HG03342 (cell line): ENCODE measurements around the gene CDH22.

ENCODE experiments used
- ATAC-seq: cut with Tn5 transposase; IDR thresholded peaks from one replicate; pipeline ENCODE4 v1.9.1; 2021; ENCODE audit warnings: mild to moderate bottlenecking, moderate library complexity; ENCODE audit not compliant: unreplicated experiment

Gene CDH22

DNA sequence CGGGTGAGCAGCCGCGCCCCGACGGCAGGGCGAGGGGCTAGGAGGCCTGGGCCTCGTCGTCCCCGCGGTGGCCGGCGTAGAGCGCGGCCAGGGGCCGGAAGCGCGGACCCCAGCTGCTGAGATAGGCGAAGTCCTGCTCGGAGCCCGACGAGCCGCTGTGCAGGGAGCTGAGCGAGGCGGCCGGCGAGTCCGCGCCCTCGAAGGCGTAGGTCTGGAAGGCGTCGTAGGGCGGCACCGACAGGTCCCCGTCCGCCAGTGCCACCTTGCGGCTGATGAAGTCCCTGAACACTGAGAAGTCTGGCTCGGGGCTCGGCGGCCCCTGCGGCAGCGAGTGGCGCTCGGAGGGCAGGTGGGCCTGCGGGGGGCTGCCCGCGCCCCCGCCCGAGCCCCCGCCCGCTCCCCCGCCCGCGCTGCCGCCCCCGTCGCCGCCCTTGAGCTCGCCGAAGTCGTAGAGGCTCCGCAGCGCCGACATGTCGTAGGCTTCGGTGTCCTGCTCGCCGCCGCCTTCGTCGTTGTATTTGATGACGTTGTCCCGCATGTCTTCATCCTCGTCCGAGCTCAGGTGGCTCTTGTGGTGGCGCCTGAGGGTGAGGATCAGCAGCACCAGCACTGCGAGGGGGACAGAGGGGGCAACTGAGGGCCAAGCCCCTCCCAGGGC, 133.7 kb downstream of the CDH22 start:
- ATAC-seq = no peak

DNA sequence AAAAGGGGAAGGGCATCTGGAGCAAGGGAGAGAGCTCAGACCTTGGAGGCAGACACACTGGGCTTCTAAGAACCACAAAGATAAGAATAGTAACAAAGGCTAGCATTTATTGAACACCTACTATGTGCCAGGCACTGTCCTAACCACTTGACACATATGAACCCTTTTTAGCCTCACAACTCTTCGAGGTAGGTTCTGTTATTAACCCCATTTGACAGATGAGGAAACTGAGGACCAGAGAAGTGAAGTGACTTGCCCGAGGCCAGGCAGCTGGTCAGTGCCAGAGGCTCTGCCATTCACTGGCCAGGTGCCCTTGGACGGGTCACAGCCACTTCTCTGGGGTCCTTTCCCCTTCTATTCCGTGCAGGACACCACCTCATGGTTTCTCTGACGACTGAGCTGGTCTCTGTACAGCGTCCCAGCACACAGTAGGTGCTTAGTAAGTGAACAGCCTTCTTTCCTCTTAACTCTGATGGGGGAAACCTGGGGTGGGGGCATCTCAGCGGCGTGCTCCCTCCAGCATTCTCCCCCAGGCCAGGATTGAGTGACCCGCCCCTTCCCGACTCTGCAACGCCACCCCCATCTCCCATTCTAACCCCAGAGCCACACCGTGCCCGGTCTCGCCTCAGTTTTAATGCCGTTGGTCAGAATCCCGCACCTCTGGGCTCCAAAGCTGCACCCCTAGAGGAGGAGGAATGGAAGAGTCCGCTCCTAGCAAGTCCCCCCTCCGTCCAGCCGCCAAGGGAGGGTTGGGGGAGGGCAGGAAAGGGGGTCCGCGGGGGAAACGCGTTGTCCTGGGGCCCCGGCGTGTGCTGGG, 134.4 kb downstream of the CDH22 start:
- no peak for ATAC-seq

DNA sequence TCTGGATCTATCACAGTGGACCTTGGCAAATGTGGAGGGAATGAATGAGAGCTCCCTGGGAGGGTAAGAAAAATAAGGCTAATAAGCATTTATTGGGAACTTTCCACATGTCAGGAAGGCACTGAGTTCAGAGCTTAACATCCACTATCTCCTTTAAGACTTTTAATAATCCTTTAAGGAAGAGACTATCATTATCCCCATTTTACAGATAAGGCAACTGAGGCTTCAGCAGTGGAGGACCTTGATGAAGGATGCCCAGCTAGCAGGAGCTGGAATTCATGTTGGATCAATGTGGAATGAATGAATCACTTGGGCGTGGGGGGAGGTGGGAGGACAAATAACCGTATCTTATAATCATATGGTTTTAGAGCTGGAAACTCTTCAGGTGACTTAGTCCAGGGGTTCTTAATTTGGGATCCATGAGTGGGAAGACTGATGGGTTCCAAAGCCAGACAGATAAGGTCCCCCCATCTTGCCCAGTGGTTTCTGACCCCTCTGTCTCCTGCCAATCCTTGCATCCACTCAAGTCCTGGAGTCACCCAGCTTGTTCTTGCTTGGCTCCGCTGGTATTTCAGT, 135.2 kb downstream of the CDH22 start:
- no peak for ATAC-seq

- no peak for ATAC-seq
These were observed 135.8 kb downstream of the CDH22 start for GRCh38 chr20:46172455-46172854.

GRCh38 chr20:46171909-46172308, 136.4 kb downstream of the CDH22 start:
- no peak for ATAC-seq

- ATAC-seq = no peak
These were observed 136.8 kb downstream of the CDH22 start for GRCh38 chr20:46171476-46171875.

DNA sequence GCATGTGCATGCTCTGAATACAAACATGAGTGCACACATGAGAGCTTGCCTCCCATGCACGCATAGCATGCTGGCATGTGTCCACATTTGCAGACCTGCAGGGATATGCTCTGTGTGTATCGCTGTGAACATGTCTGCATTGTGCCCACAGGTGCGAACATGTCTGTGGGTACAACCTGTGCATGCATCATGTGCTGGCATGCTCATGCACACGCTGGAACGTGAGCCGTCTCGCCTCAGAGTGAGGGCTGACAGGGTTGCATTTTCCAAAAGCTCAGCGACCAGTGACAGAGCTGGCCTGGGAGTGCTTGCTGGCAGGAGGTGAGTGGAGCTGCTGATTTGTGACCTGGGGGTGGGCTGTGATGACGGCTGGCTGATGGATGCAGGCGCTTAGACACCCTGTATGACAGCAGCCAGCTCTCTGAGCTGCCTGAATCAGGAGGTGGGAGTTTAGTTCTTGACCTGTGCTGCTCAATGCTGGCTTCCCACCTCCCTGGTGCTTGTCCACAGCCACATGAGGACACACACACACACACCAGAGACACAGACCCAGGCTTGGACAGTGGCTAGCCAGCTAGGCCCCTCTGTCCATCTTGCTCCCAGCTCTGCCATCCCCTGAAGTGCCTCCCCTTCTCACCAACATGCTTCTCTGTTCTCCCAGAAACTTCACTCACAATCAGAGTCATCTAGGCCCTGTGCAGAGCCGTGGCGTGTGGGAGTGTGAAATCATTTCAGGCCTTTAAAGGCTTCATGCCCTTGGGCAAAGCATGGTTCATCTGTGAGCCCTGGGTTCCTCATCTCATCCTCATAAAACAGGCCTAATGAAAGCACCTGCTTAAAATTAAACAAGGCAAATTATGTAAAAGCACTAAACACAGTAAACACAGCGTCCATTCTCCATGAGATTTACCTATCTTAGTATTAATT, 138.8 kb downstream of the CDH22 start:
- ATAC-seq = no peak

GRCh38 chr20:46168438-46168837, 139.9 kb downstream of the CDH22 start:
- ATAC-seq = no peak

DNA sequence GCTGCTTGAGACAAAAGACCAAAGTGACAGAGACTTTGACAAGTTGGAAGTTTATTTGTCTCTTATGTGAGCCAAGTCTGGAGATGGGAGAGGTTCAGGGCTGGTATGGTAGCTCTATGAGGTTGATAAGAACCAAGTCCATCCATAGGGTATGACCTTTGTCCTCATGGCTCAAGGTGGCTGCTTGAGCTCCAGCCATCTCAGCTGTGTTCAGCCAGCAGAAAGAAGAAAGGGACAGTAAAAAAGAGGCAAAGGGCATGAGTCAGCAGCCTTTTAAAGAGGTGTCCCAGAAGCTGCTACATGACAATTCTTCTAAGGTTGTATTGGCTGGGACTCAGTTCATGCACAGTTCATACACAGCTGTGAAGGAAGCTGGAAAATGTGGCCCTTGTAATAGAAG, 141.2 kb downstream of the CDH22 start:
- no peak for ATAC-seq

DNA sequence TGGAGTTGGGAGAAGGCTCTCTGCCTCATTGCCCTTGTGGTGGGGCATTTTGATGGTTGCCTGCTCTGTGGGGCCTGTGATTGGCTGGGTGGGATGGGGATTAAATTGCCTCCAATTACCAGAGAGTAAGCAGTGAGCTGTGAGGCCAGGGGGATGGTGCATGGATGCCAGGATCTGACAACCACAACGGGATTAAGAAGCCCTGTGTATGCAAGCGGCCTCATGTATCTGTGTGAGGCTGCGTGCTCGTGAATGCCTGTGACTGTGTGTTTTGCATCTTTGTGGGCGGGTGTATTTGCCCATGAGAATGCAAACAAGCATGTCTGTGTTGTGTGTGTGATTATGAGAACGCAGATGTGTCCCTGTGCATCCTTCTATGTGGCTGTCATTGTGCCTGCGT, 144.0 kb downstream of the CDH22 start:
- ATAC-seq = no peak

DNA sequence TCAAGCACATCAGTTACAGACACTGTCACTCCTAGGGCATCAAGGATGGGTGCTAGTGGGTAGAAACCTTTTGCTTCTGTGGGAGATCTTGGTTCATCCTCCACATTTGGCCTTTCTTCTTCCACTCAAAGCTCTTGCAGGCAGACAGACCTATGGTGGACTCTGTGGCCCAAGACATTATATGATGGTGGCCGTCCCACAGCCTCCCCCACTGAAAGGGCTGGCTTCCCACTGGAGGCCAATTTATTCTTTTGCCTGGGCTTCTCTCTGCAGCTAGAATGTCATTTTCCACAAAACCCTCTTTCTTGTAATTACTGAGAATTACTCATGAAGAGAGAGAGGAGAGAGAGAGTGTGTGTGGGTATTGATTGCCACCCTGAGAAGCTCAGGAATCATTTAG, 146.4 kb downstream of the CDH22 start:
- ATAC-seq = no peak

DNA sequence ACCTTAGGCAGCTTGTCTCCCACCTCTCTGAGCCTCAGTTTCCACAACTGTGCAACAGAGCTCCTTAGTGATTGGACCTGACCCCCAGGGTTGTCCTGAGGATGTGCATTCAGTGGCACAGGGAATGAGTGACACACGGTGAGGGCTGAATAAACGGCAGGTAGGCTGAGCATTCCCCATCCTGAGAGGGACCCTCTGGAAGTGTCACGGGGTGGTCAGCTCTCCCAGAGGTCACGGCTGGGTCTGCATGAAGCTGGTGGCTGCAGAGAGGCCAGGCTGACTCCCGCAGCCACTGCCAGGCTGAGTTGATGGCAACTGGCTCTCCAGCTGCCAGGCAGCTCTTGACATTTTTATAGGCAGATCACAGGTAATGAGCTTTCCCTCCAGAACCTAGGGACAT, 147.6 kb downstream of the CDH22 start:
- ATAC-seq = no peak

GRCh38 chr20:46159101-46159897, 149.0 kb downstream of the CDH22 start:
- no peak for ATAC-seq

GRCh38 chr20:46158476-46158987, 149.8 kb downstream of the CDH22 start:
- no peak for ATAC-seq

- ATAC-seq = no peak
These were observed 150.7 kb downstream of the CDH22 start for GRCh38 chr20:46157625-46158024.

DNA sequence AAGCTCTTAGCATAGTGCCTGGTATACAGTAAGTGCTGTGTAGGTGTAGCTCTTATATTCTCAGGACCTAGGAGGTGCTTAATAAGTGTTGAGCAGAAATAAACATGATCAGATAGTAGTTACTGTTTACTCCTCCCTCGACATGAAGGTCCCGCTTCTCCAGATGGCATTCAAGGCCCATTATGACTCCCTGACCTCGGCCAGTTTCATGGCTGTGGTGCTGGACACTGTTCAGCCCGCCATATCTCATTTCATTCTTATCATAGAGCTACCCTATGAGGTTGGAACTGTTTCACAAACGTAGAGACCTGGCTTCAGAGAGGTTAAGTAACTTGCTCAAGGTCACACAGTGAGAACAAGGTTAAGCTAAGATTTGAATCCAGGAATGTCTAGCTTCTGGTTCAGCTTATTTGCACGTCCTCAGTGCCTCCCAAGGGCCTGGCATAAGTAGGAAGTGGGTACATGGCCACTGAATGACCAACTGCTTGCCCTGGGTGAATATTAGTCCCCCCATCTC, 151.2 kb downstream of the CDH22 start:
- ATAC-seq = no peak

GRCh38 chr20:46156065-46156464, 152.2 kb downstream of the CDH22 start:
- no peak for ATAC-seq

DNA sequence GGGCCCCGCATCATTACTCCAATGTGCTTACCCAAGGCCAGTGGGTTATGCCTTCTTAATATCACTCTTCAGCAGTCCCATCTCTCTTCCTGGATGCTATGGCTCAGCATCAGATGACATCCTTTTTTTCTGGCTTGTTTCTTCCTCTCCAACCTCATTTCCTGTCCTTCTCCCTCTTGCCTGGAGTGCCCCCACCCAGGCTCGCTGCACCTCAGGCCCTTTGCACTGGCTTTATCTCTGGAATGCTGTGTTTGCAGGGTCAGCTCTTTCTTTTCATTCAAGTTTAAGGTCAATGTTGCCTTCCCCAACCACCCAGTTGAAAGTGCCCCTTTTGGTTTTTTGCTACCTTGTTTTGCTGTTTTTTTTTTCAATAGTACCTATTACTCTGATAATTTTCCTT, 153.5 kb downstream of the CDH22 start:
- ATAC-seq = no peak

DNA sequence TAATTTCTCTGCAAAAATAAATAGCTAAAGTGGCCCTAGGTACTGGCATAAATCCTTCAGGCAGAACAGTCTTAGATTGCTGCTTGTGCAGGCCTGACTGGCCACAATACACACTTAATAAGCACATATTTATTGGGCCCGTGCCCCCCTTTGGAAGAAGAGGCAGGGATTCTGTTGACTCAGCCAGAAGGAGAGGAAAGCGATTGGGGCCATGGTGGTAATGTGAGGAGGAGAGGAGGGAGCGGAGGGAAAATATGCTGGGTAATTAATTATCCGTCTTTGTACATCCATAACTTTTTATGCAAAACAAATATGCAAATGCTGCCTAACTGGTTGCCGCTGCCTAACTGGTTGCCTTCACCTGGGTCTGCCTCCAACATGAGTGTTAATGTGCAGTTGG, 154.0 kb downstream of the CDH22 start:
- ATAC-seq = no peak
